GM13976 (cell line): Measurements from ENCODE around the gene KLHL5.

ENCODE experiments used
- DNase-seq: peaks from one replicate; pipeline ENCODE4 v3.0.0; 2012; ENCODE audit warnings: low spot score
- in situ Hi-C: fragments of 300-500 bp; cut with MboI; formaldehyde crosslinking; loops from one replicate; pipeline ENCODE4 v1.12.0; 2022; ENCODE audit warnings: low sequenced_read_pairs, mixed read lengths, inconsistent platforms; ENCODE audit not compliant: unreplicated experiment
- TF ChIP-seq, protein P1 (sequence below): IDR thresholded peaks from 2 replicates; pipeline ENCODE4 v1.5.1; 2012; ENCODE audit warnings: borderline replicate concordance, mild to moderate bottlenecking; ENCODE audit not compliant: insufficient read depth; ENCODE audit errors: extremely low read depth, missing control alignments, control extremely low read depth

Gene KLHL5

DNA sequence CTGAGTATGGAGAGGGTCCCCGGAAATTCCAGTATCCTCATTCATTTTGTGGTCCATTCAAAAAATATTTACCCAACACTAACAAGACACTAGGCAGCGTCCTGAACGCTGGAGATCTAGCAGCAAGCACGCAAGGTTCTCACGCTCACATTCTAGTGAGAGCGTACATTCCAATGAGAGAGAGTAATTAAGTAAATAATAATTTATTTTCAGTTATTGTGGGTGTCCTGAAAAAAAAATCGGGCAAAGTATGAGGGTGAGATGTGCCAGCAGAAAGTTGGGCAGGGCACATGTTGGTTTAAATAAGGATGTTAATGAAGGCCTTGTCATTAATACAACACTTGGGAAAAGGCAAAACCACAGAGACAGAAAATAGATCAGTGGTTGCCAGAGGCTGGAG, 25.9 kb upstream of the KLHL5 start:
- TF ChIP-seq, protein P1, sequence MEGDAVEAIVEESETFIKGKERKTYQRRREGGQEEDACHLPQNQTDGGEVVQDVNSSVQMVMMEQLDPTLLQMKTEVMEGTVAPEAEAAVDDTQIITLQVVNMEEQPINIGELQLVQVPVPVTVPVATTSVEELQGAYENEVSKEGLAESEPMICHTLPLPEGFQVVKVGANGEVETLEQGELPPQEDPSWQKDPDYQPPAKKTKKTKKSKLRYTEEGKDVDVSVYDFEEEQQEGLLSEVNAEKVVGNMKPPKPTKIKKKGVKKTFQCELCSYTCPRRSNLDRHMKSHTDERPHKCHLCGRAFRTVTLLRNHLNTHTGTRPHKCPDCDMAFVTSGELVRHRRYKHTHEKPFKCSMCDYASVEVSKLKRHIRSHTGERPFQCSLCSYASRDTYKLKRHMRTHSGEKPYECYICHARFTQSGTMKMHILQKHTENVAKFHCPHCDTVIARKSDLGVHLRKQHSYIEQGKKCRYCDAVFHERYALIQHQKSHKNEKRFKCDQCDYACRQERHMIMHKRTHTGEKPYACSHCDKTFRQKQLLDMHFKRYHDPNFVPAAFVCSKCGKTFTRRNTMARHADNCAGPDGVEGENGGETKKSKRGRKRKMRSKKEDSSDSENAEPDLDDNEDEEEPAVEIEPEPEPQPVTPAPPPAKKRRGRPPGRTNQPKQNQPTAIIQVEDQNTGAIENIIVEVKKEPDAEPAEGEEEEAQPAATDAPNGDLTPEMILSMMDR = no peak
- DNase-seq = no peak
- in situ Hi-C loops = no loop called here

DNA sequence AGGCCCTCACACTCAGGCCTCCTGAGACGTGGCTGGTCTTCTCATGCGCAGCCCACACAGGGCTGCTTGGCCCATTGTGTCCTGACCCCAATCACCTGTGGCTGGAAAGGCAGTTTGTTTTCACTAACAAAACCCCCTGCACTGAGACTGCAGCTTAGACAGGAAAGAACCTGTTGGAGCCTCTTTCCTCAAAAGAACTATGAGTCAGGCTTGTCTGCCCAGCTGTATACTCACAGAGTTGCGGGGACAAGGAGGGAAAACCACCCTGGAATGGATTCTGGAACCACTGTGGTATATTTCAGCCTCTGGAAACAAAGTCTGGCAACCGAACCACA, 24.6 kb upstream of the KLHL5 start:
- in situ Hi-C loops = no loop called here
- DNase-seq = no peak
- TF ChIP-seq, protein P1 = no peak

DNA sequence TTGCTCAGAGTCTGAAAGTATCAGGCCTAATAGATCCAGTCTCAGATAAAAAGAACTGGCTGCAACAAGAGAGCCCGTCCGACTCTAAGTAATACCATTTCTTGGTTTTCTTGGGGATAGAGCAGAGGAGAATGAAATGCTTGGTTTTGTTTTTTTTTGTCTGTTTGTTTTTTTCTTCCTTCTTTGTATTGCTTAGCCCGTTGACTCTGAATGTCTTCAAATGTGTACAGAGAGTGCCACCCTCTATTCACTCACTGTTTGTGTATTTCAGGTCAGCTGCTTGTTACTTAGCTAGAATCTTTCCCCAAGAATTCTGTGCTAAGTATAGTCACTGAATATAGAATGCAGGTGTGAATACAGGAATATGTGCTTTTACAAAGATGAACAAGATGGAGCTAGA, 24.1 kb upstream of the KLHL5 start:
- no peak for DNase-seq
- TF ChIP-seq, protein P1 = no peak
- in situ Hi-C loops = no loop called here

DNA sequence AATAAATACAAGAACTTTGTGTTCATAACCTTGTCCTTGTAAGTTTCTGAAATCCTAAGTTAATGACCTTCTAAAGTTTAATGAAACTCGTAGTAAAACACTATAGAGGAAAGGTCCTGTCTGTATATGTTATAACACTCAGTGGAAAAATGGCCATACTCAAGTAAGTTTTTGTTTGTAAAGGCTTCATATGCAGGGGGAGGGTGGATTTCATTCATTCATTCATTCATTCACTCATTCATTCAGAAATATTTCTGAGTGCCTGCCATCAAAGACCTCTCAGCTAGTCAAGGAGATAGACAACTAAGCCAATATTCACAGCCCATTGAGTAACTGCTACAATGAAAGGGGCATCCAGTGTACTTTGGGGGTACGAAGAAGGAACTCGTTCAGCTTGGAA, 22.9 kb upstream of the KLHL5 start:
- in situ Hi-C loops = no loop called here
- DNase-seq = no peak
- TF ChIP-seq, protein P1 = no peak

DNA sequence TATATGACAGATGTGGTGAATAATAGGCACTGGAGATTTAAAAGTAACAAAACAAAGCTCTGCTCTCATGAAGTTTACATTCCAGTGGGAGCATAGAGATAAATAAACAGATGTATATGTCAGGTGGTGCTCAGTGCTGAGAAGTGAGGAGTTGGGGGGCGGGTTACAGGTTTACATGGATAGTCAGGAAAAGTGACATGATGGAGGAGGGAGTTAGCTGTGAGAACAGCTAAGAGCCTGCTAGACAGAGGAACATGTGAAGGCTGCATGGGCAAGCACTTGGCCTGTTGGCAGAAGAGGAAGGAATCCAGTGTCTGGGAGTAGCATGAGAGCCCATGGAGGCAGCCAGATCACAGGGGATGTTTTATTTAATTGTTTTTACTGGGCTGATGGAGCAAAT, 19.7 kb upstream of the KLHL5 start:
- DNase-seq = no peak
- TF ChIP-seq, protein P1 = no peak
- in situ Hi-C loops = no loop called here

DNA sequence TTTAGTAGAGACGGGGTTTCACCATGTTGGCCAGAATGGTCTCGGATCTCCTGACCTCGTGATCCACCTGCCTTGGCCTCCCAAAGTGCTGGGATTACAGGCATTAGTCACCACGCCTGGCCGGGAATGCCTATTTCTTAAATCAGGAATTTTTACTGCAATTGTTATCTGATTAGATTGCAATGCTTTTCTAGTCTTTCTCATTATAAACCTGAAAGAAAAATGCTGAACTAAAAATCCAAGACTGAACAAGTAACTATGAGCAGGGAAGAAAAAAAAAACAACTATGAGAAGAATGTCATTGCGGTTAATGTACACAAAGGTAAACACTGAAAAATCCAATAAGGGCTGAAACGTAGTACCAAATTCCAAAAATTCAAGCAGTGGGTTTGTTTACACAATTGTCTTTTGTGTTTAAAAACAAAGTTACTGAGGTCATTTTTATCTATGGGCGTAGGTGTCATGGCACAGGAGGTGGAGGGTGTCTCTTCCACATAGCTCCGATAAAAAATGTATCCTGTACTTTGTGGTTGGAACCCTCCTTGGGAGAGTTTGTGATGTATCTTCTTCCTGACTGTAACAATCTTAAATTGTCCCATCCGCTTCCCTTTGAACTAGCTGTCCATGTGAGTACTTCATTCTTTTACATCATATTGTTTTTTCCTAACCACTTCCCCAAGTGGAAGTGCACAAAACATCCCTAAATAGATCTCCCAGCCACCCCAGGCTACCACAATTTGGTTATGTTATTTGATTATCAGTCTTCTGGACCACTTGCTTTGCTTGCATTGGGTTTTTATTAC, 18.8 kb upstream of the KLHL5 start:
- TF ChIP-seq, protein P1 = no peak
- DNase-seq = no peak
- in situ Hi-C loops = no loop called here
